SK-N-SH (cell line): ENCODE results near the gene CORO6. TPM values are rescaled to one million over a fixed set of nuclear protein-coding genes. Genes with fewer than 3 reads are reported as not detected.

Source experiments
- CTCF ChIA-PET: fragments of 300-600, 350-600 bp; formaldehyde crosslinking; extraction: SDS; loops from one replicate; lab custom pipeline; 2021; lab: Yijun Ruan, JAX
- POLR2A ChIA-PET: fragments of 350-600 bp; sonication (Branson Sonifier 250); formaldehyde crosslinking; extraction: SDS; loops from one replicate; lab custom pipeline; 2020; ENCODE audit warnings: antibody characterized with exemption, inconsistent platforms; lab: Yijun Ruan, JAX
- DNase-seq: peaks from one replicate; pipeline ENCODE4 v3.0.0; 2012
- H2AFZ ChIP-seq: fragments of 200-600 bp; sonication (generic); 2 replicates; pipeline ENCODE4 v1.8.1; 2016; ENCODE audit warnings: antibody characterized with exemption, mild to moderate bottlenecking, low read depth
- H3F3A ChIP-seq: fragments of 200-600 bp; sonication (generic); replicated peaks from 2 replicates; pipeline ENCODE3; 2016; ENCODE audit warnings: antibody characterized with exemption, mild to moderate bottlenecking; ENCODE audit not compliant: insufficient read depth
- H3K27ac ChIP-seq, 2 experiments: fragments of 200-500 bp in 1 of 2; fragments of 200-600 bp in 1 of 2; sonication (Bioruptor generic) in 1 of 2; sonication (generic), shearing (Covaris generic) in 1 of 2; 2 replicates each; pipeline versions ENCODE4 v1.5.1 to v1.6.1; 2014 to 2016; ENCODE audit warnings: low read depth in 2 of 2, inconsistent platforms in 1 of 2, low read length in 1 of 2, mild to moderate bottlenecking in 1 of 2, mixed read lengths in 1 of 2
- H3K27me3 ChIP-seq: fragments of 200-600 bp; sonication (generic), shearing (Covaris generic); 2 replicates; pipeline ENCODE4 v1.6.1; 2016; ENCODE audit warnings: mixed run types; ENCODE audit not compliant: insufficient read depth
- H3K36me3 ChIP-seq, 2 experiments: fragments of 200-500 bp in 1 of 2; fragments of 200-600 bp in 1 of 2; sonication (Bioruptor generic) in 1 of 2; sonication (generic) in 1 of 2; replicated peaks in 1 of 2; 2 replicates each; pipeline versions ENCODE3 to v1.5.1; 2014 to 2016; ENCODE audit warnings: low read length in 1 of 2, mild to moderate bottlenecking in 1 of 2; ENCODE audit not compliant: insufficient read depth in 2 of 2, control insufficient read depth in 1 of 2
- H3K4me1 ChIP-seq, 2 experiments: fragments of 200-500 bp in 1 of 2; fragments of 200-600 bp in 1 of 2; sonication (Bioruptor generic) in 1 of 2; sonication (generic), shearing (Covaris generic) in 1 of 2; 2 replicates each; pipeline versions ENCODE4 v1.5.1 to v1.6.1; 2014 to 2016; ENCODE audit warnings: low read depth in 1 of 2, low read length in 1 of 2, mixed run types in 1 of 2; ENCODE audit not compliant: insufficient read depth in 2 of 2, control insufficient read depth in 1 of 2
- H3K4me2 ChIP-seq: fragments of 200-600 bp; sonication (generic), shearing (Covaris generic); 2 replicates; pipeline ENCODE4 v1.6.1; 2017; ENCODE audit warnings: mixed run types
- H3K4me3 ChIP-seq, 2 experiments: fragments of 200-500 bp in 1 of 2; fragments of 200-600 bp in 1 of 2; sonication (Bioruptor generic) in 1 of 2; sonication (generic), shearing (Covaris generic) in 1 of 2; 2 replicates each; pipeline versions ENCODE4 v1.5.1 to v1.8.1; 2014 to 2016; ENCODE audit warnings: low read depth in 2 of 2, inconsistent platforms in 1 of 2, low read length in 1 of 2, mild to moderate bottlenecking in 1 of 2, mixed read lengths in 1 of 2, moderate library complexity in 1 of 2
- H3K79me2 ChIP-seq: fragments of 200-600 bp; sonication (generic); 2 replicates; pipeline ENCODE4 v1.8.1; 2017; ENCODE audit warnings: mild to moderate bottlenecking; ENCODE audit not compliant: insufficient read depth
- H3K9ac ChIP-seq: fragments of 200-600 bp; sonication (generic); 2 replicates; pipeline ENCODE4 v1.6.1; 2017; ENCODE audit warnings: mixed run types
- H3K9me2 ChIP-seq: fragments of 200-600 bp; sonication (generic); 2 replicates; pipeline ENCODE4 v1.6.1; 2017; ENCODE audit warnings: mixed run types
- H3K9me3 ChIP-seq: fragments of 200-600 bp; sonication (generic); 2 replicates; pipeline ENCODE4 v1.6.1; 2017; ENCODE audit warnings: mixed run types, mild to moderate bottlenecking, moderate library complexity
- H4K20me1 ChIP-seq: fragments of 200-600 bp; sonication (generic); 2 replicates; pipeline ENCODE4 v1.6.1; 2017; ENCODE audit warnings: mild to moderate bottlenecking, mixed run types; ENCODE audit not compliant: insufficient read depth
- CHD2 ChIP-seq: fragments of 150-350 bp; IDR thresholded peaks from 2 replicates; pipeline ENCODE4 v1.6.1; 2018; ENCODE audit warnings: low read length; ENCODE audit not compliant: partially characterized antibody
- CTCF ChIP-seq: fragments of 200-600 bp; sonication (generic); IDR thresholded peaks from 2 replicates; pipeline ENCODE4 v1.6.1; 2017; ENCODE audit warnings: antibody characterized with exemption, mild to moderate bottlenecking, moderate library complexity
- EP300 ChIP-seq, 2 experiments: IDR thresholded peaks; 2 replicates each; pipeline versions ENCODE4 v1.4.0 to v1.6.1; 2012; ENCODE audit warnings: borderline replicate concordance in 1 of 2, low read depth in 1 of 2, low read length in 1 of 2
- FOXM1 ChIP-seq: IDR thresholded peaks from 2 replicates; pipeline ENCODE4 v1.4.0; 2012; ENCODE audit warnings: low read depth, mild to moderate bottlenecking
- JUND ChIP-seq: IDR thresholded peaks from 2 replicates; pipeline ENCODE4 v1.4.0; 2012
- NFIC ChIP-seq: IDR thresholded peaks from 2 replicates; pipeline ENCODE4 v1.4.0; 2012; ENCODE audit warnings: borderline replicate concordance
- PBX3 ChIP-seq: IDR thresholded peaks from 2 replicates; pipeline ENCODE4; 2012
- RAD21 ChIP-seq: IDR thresholded peaks from 2 replicates; pipeline ENCODE4 v1.6.1; 2012; ENCODE audit warnings: mild to moderate bottlenecking, low read length
- RXRA ChIP-seq: IDR thresholded peaks from 2 replicates; pipeline ENCODE4 v1.4.0; 2012; ENCODE audit warnings: low read depth, mild to moderate bottlenecking, borderline replicate concordance
- TCF12 ChIP-seq: IDR thresholded peaks from 2 replicates; pipeline ENCODE4 v1.4.0; 2012
- WGBS: methylation state at CpG from one replicate; pipeline ENCODE4 v1.1.6; 2017; ENCODE audit warnings: low lambda C conversion rate; 5-methylcytosine and 5-hydroxymethylcytosine counted together
- polyA plus RNA-seq, 3 experiments: library from polyadenylated mRNA; depleted of rRNA; stranded (reverse); fragments of >200 nt; gene quantifications; 2 replicates each; pipeline ENCODE4 v1.2.3, GENCODE V29; 2012

Gene CORO6
- polyA plus RNA-seq, 1 of the 3 experiments (the other 2 are of a cell fraction), result 18.4 TPM

GRCh38 chr17:29617125-29617480 is 5.6 kb downstream of the CORO6 start:
- no peaks in the 10 kb centered on the region for H4K20me1 ChIP-seq
- no peak overlapping the region for H3K9ac ChIP-seq
- DNase-seq, result peak; percentile 88
- no peak overlapping the region; a peak in 1 of 4 replicates for H3K27ac ChIP-seq
- POLR2A ChIA-PET, result interaction anchor here (0.8 to 1.3 kb wide), 2 partner anchors 11 to 315 kb away, joined by 3 read pairs; no protein-coding TSS in a partner anchor
- peaks cover 20 to 44% of the 10 kb centered on the region in 2 experiments; a peak in 3 of 4 replicates for H3K4me1 ChIP-seq
- no peaks in the 10 kb centered on the region for H3K27me3 ChIP-seq
- H3F3A ChIP-seq, result no peaks in the 10 kb centered on the region
- H3K9me3 ChIP-seq, result no peaks in the 10 kb centered on the region
- H3K4me2 ChIP-seq, result no peak overlapping the region
- H3K4me3 ChIP-seq, result no peak overlapping the region
- no peak overlapping the region for H2AFZ ChIP-seq
- CTCF ChIA-PET, result interaction anchor here (0.6 to 2.2 kb wide), 19 partner anchors 8 to 476 kb away, joined by 3 to 11 read pairs (median 4); no protein-coding TSS in a partner anchor
- H3K9me2 ChIP-seq, result no peaks in the 10 kb centered on the region
- TF ChIP-seq FOXM1 (no peak), CTCF (peak; percentile 47), TCF12 (no peak), RAD21 (peak; percentile 31), CHD2 (no peak)
- WGBS, result 46% methylated on average over 7 of the region's 16 CpGs
- H3K79me2 ChIP-seq, result no peaks in the 10 kb centered on the region
- H3K36me3 ChIP-seq, result peaks cover 0 to 16% of the 10 kb centered on the region in 2 experiments

GRCh38 chr17:29616300-29617048 is 6.2 kb downstream of the CORO6 start:
- no peaks in the 10 kb centered on the region for H3K9me3 ChIP-seq
- 96% methylated on average over 27 of the region's 32 CpGs for WGBS
- H3K79me2 ChIP-seq, result no peaks in the 10 kb centered on the region
- peaks cover 14 to 38% of the 10 kb centered on the region in 2 experiments; a peak in 2 of 4 replicates for H3K4me1 ChIP-seq
- no peak overlapping the region for H3K9ac ChIP-seq
- H3K36me3 ChIP-seq, result peaks cover 0 to 19% of the 10 kb centered on the region in 2 experiments
- H3K27ac ChIP-seq, result no peak overlapping the region; a peak in 1 of 4 replicates
- ChIA-PET CTCF (interaction anchor here (0.6 to 2.2 kb wide), 11 partner anchors 8 to 477 kb away, joined by 3 to 11 read pairs (median 4); no protein-coding TSS in a partner anchor), POLR2A (interaction anchor here (0.8 kb wide), 1 partner anchor 10 kb away, joined by 3 read pairs; no protein-coding TSS in a partner anchor)
- no peak overlapping the region for H3K4me3 ChIP-seq
- H4K20me1 ChIP-seq, result no peaks in the 10 kb centered on the region
- TF ChIP-seq PBX3, result no peak
- no peak for TF ChIP-seq NFIC
- no peak for TF ChIP-seq RAD21
- TF ChIP-seq EP300 (IDR thresholded peaks at IDR 0.05; ENCODE audit: borderline replicate concordance in 1 of 2, low read depth in 1 of 2, low read length in 1 of 2), result no peak
- TF ChIP-seq JUND, result no peak
- no peak for TF ChIP-seq RXRA
- H2AFZ ChIP-seq, result no peak overlapping the region
- no peak overlapping the region for H3K4me2 ChIP-seq
- H3F3A ChIP-seq, result no peaks in the 10 kb centered on the region
- no peak for DNase-seq
- H3K9me2 ChIP-seq, result no peaks in the 10 kb centered on the region
- no peaks in the 10 kb centered on the region for H3K27me3 ChIP-seq
